Endothelial cell (in vitro differentiated cells): ENCODE data around the gene ETV3. TPM values are rescaled to one million over a fixed set of nuclear protein-coding genes. Genes with fewer than 3 reads are reported as not detected.
"Not testable (repeated sequence)": the region's sequence is repeated elsewhere in the genome, so short reads cannot be mapped to it uniquely, and the experiment has no call there.

Experiments used
- DNase-seq: peaks from one replicate; pipeline ENCODE4 v3.0.0; 2021; ENCODE audit warnings: low spot score
- H3K27ac Mint-ChIP-seq: one replicate; pipeline ENCODE4 v1.8.0; 2021; ENCODE audit warnings: mixed read lengths, inconsistent platforms; ENCODE audit not compliant: unreplicated experiment
- H3K27me3 Mint-ChIP-seq: one replicate; pipeline ENCODE4 v1.8.0; 2021; ENCODE audit warnings: mild to moderate bottlenecking, moderate library complexity, mixed read lengths, inconsistent platforms; ENCODE audit not compliant: unreplicated experiment
- H3K36me3 Mint-ChIP-seq: one replicate; pipeline ENCODE4 v1.8.0; 2021; ENCODE audit warnings: mild to moderate bottlenecking, low read depth, mixed read lengths, inconsistent platforms; ENCODE audit not compliant: unreplicated experiment
- H3K4me1 Mint-ChIP-seq: one replicate; pipeline ENCODE4 v1.8.0; 2021; ENCODE audit warnings: mild to moderate bottlenecking, mixed read lengths, inconsistent platforms; ENCODE audit not compliant: unreplicated experiment
- H3K4me3 Mint-ChIP-seq: one replicate; pipeline ENCODE4 v1.8.0; 2021; ENCODE audit warnings: mild to moderate bottlenecking, mixed read lengths, inconsistent platforms; ENCODE audit not compliant: unreplicated experiment
- H3K9me3 Mint-ChIP-seq: one replicate; pipeline ENCODE4 v1.8.0; 2021; ENCODE audit warnings: mixed read lengths, inconsistent platforms; ENCODE audit not compliant: unreplicated experiment
- CTCF ChIP-seq: fragments of 200-600 bp; sonication (generic); IDR thresholded peaks from one replicate; pipeline ENCODE4 v1.5.0; 2021; ENCODE audit warnings: antibody characterized with exemption; ENCODE audit not compliant: unreplicated experiment
- long read RNA-seq: library from polyadenylated mRNA; unstranded; transcript quantifications from one replicate; pipeline ENCODE4 v2.0.0, GENCODE V29; 2020; ENCODE audit not compliant: unreplicated experiment
- total RNA-seq: library from RNA; stranded (reverse); fragmentation: NEBNext Ultra II Directional; extraction: Animal tissue kit (Norgen Biotek cat#: 25700); gene quantifications from one replicate; pipeline ENCODE4 v1.2.1, GENCODE V29; 2021; ENCODE audit not compliant: unreplicated experiment

The ETV3 gene
- total RNA-seq = 52.3 TPM
- long read RNA-seq, partial matches to known transcripts = 1 of 4 reads
- long read RNA-seq, other reads (novel, unspliced or antisense) = 2 of 4 reads

- H3K4me3 Mint-ChIP-seq = peak within 1 kb of the TSS; percentile 100
- peaks cover 29% of the 10 kb centered on the region for H3K36me3 Mint-ChIP-seq
- peaks cover 9% of the 10 kb centered on the region for H3K27me3 Mint-ChIP-seq
- peaks cover 5% of the 10 kb centered on the region for H3K9me3 Mint-ChIP-seq
- peaks cover 42% of the 10 kb centered on the region for H3K4me1 Mint-ChIP-seq
- no peak for TF ChIP-seq CTCF
- DNase-seq = peak; percentile 82
- H3K27ac Mint-ChIP-seq = peak within 1 kb of the TSS; percentile 98
Observed at GRCh38 chr1:157138220-157139051, at the start of gene ETV3. ETV3 (minus strand) TSS chr1:157138395; CDS start chr1:157136352, 2,043 bp downstream.

GRCh38 chr1:157186281-157186992 is 48.2 kb upstream of the ETV3 start:
- DNase-seq = no peak
- no peak overlapping the region for H3K4me3 Mint-ChIP-seq
- H3K4me1 Mint-ChIP-seq = peaks cover 11% of the 10 kb centered on the region
- H3K36me3 Mint-ChIP-seq = no peaks in the 10 kb centered on the region
- no peak overlapping the region for H3K27ac Mint-ChIP-seq
- H3K9me3 Mint-ChIP-seq = no peaks in the 10 kb centered on the region
- no peak for TF ChIP-seq CTCF
- peaks cover 1% of the 10 kb centered on the region for H3K27me3 Mint-ChIP-seq

GRCh38 chr1:157183870-157184269 is 45.7 kb upstream of the ETV3 start:
- peaks cover 34% of the 10 kb centered on the region for H3K4me1 Mint-ChIP-seq
- no peak for DNase-seq
- H3K36me3 Mint-ChIP-seq = no peaks in the 10 kb centered on the region
- H3K27ac Mint-ChIP-seq = no peak overlapping the region
- H3K4me3 Mint-ChIP-seq = no peak overlapping the region
- TF ChIP-seq CTCF = no peak
- H3K27me3 Mint-ChIP-seq = peaks cover 5% of the 10 kb centered on the region
- H3K9me3 Mint-ChIP-seq = no peaks in the 10 kb centered on the region

GRCh38 chr1:157182371-157182770 is 44.2 kb upstream of the ETV3 start:
- H3K9me3 Mint-ChIP-seq, H3K27ac Mint-ChIP-seq, H3K36me3 Mint-ChIP-seq, H3K27me3 Mint-ChIP-seq, H3K4me3 Mint-ChIP-seq, DNase-seq: not testable (repeated sequence)
- peaks cover 39% of the 10 kb centered on the region for H3K4me1 Mint-ChIP-seq

GRCh38 chr1:157181790-157182189 is 43.6 kb upstream of the ETV3 start:
- DNase-seq = no peak
- Mint-ChIP-seq H3K4me1 (peaks cover 39% of the 10 kb centered on the region), H3K27me3 (peaks cover 5% of the 10 kb centered on the region), H3K9me3 (no peaks in the 10 kb centered on the region), H3K4me3 (no peak overlapping the region), H3K27ac (no peak overlapping the region), H3K36me3 (no peaks in the 10 kb centered on the region)
- no peak for TF ChIP-seq CTCF
